Mesothelial cell of epicardium (in vitro differentiated cells): ENCODE measurements around the gene CCDC197. TPM values are rescaled to one million over a fixed set of nuclear protein-coding genes. Genes with fewer than 3 reads are reported as not detected.

Experiments
- DNase-seq, 2 experiments: peaks; one replicate each; pipeline ENCODE4 v3.0.0; 2021; ENCODE audit warnings: low spot score in 2 of 2; ENCODE audit not compliant: unreplicated experiment in 2 of 2
- H3K27ac Mint-ChIP-seq: 2 replicates; pipeline ENCODE4 v1.8.0; 2021; ENCODE audit warnings: mixed read lengths
- H3K27me3 Mint-ChIP-seq: 2 replicates; pipeline ENCODE4 v1.8.0; 2021; ENCODE audit warnings: low read depth, mixed read lengths
- H3K36me3 Mint-ChIP-seq: 2 replicates; pipeline ENCODE4 v1.8.0; 2021; ENCODE audit warnings: mixed read lengths
- H3K4me1 Mint-ChIP-seq: 2 replicates; pipeline ENCODE4 v1.8.0; 2021; ENCODE audit warnings: mixed read lengths
- H3K4me3 Mint-ChIP-seq: 2 replicates; pipeline ENCODE4 v1.8.0; 2021; ENCODE audit warnings: mild to moderate bottlenecking, moderate library complexity, mixed read lengths
- H3K9me3 Mint-ChIP-seq: 2 replicates; pipeline ENCODE4 v1.8.0; 2021; ENCODE audit warnings: mixed read lengths
- CTCF ChIP-seq: fragments of 200-600 bp; sonication (generic); IDR thresholded peaks from one replicate; pipeline ENCODE4 v1.5.0; 2021; ENCODE audit warnings: antibody characterized with exemption; ENCODE audit not compliant: unreplicated experiment
- total RNA-seq: library from RNA; stranded (reverse); gene quantifications from 3 replicates; pipeline ENCODE4 v1.2.1, GENCODE V29; 2021

CCDC197 gene
- total RNA-seq, 1 donor from 2014 or later, result not detected

DNA sequence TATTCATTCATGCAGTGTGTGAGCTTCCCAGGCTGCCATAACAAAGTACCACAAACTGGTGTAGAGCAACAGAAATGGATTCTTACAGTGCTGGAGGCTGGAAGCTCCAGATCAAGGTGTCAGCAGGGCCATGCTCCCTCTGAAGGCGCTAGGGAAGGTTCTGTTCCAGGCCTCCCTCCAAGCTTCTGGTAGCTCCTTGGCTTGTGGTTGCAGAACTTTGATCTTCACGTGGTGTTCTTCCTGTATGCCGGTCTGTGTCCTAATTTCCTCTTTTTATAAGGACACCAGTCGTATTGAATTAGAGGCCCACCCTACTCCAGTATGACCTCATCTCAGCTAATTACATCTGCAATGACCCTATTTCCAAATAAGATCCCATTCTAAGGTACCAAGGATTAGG is 32.2 kb downstream of the CCDC197 start:
- no peak for TF ChIP-seq CTCF
- H3K9me3 Mint-ChIP-seq, result no peaks in the 10 kb centered on the region
- no peak for DNase-seq

DNA sequence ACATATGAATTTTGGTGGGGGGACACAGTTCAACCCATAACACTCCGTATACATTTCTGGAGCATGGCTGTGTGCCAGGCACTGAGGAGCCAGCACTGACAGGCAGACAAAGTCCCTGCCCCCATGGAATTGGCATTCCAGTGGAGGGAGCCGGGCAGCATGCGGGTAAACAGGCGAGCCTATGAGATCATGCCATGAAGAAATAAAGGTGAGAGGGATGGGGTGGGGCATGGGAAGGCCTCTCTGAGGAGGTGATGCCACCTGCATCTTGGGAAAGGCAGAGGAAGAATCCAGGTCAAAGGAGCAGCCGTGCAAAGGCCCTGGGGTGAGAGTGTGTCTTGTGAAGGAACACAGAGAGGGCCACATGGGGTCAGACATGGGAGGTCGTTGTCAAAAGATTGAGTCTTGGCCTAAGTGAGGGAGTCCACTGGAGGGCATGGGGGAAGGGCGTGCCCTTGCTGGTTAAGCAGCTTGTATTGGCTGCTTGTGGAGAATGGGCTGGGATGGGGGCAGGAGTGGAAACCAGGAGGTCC is 32.6 kb downstream of the CCDC197 start:
- H3K9me3 Mint-ChIP-seq, result no peaks in the 10 kb centered on the region
- no peak for DNase-seq
- H3K4me1 Mint-ChIP-seq, result peaks cover 3% of the 10 kb centered on the region
- H3K4me3 Mint-ChIP-seq, result no peak overlapping the region
- H3K36me3 Mint-ChIP-seq, result no peaks in the 10 kb centered on the region
- no peak for TF ChIP-seq CTCF
- H3K27me3 Mint-ChIP-seq, result no peaks in the 10 kb centered on the region
- H3K27ac Mint-ChIP-seq, result no peak overlapping the region

More for the DNA sequence above, 32.2 kb downstream of the CCDC197 start:
- H3K4me3 Mint-ChIP-seq, result no peak overlapping the region
- no peaks in the 10 kb centered on the region for H3K36me3 Mint-ChIP-seq
- no peaks in the 10 kb centered on the region for H3K27me3 Mint-ChIP-seq
- H3K4me1 Mint-ChIP-seq, result peaks cover 3% of the 10 kb centered on the region
- no peak overlapping the region for H3K27ac Mint-ChIP-seq

DNA sequence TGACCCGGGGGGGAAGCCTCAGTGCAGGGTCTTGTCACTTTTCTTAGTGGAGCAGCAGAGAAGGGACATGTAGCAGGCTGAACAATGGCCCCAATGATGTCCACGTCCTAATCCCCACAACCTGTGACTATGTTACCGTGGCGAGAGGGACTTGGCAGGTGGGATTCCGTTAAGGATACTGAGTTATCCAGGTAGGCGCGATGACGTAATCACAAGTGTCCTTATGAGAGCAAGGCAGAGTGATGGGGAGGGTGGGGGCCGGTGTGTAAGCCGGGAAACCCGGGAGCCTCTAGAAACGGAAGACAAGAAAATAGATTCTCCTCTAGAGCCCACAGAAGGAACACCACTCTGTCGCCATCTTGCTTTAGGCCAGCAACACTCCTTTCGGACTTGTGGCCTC is 33.5 kb downstream of the CCDC197 start:
- Mint-ChIP-seq H3K27me3 (no peaks in the 10 kb centered on the region), H3K4me1 (peaks cover 3% of the 10 kb centered on the region), H3K4me3 (no peak overlapping the region), H3K27ac (no peak overlapping the region), H3K36me3 (no peaks in the 10 kb centered on the region), H3K9me3 (no peaks in the 10 kb centered on the region)
- TF ChIP-seq CTCF, result no peak
- DNase-seq, result no peak

- no peaks in the 10 kb centered on the region for H3K9me3 Mint-ChIP-seq
- no peaks in the 10 kb centered on the region for H3K27me3 Mint-ChIP-seq
- no peaks in the 10 kb centered on the region for H3K36me3 Mint-ChIP-seq
- DNase-seq, result no peak
- H3K27ac Mint-ChIP-seq, result no peak overlapping the region
- no peak overlapping the region for H3K4me3 Mint-ChIP-seq
- no peaks in the 10 kb centered on the region for H3K4me1 Mint-ChIP-seq
- TF ChIP-seq CTCF, result no peak
These were observed 34.2 kb downstream of the CCDC197 start for GRCh38 chr14:94031161-94031882.

GRCh38 chr14:94031883-94032279 is 34.8 kb downstream of the CCDC197 start:
- no peak overlapping the region for H3K4me3 Mint-ChIP-seq

More at GRCh38 chr14:94031883-94032279, 34.8 kb downstream of the CCDC197 start:
- Mint-ChIP-seq H3K4me1 (no peaks in the 10 kb centered on the region), H3K27me3 (no peaks in the 10 kb centered on the region), H3K36me3 (no peaks in the 10 kb centered on the region), H3K27ac (no peak overlapping the region), H3K9me3 (no peaks in the 10 kb centered on the region)
- no peak for DNase-seq
- no peak for TF ChIP-seq CTCF
